ENCODE measurements around the gene STK11. TPM values are rescaled to one million over a fixed set of nuclear protein-coding genes. Genes with fewer than 3 reads are reported as not detected.

Gene STK11
- total and polyA plus RNA-seq, 2 experiments from 2014 or later: 19.4 to 96.5 TPM

- TF ChIP-seq ZNF462 (CRISPR knock-in tag; IDR thresholded peaks at IDR 0.05): no peak
These were observed 4.6 kb downstream of the STK11 start (continued) for GRCh38 chr19:1210227-1210538.

GRCh38 chr19:1211494-1212234, 6.1 kb downstream of the STK11 start:
- Histone ChIP-seq H3K4me1 (ENCODE audit: insufficient read depth) (peaks cover 18% of the 10 kb centered on the region; the same call in 1 of the 2 replicates), H4K20me1 (replicated peaks; ENCODE audit: insufficient read depth) (peaks cover 57% of the 10 kb centered on the region), H2AFZ (no peak overlapping the region), H3K36me3 (ENCODE audit: insufficient read depth) (no peaks in the 10 kb centered on the region; the same call in 1 of the 2 replicates), H3K4me2 (peak overlapping the region; percentile 20; the same call in 1 of the 2 replicates), H3K27me3 (ENCODE audit: insufficient read depth) (no peaks in the 10 kb centered on the region), H3K9me2 (ENCODE audit: insufficient read depth) (no peaks in the 10 kb centered on the region), H3K27ac (ENCODE audit: low read depth) (peak overlapping the region; percentile 81), H3F3A (replicated peaks; ENCODE audit: low read depth) (peaks cover 17% of the 10 kb centered on the region), H3K79me2 (replicated peaks; ENCODE audit: insufficient read depth) (peaks cover 100% of the 10 kb centered on the region), H3K4me3 (no peak overlapping the region)
- peaks cover 11% of the 10 kb centered on the region for H3K27me3 Mint-ChIP-seq (ENCODE audit: insufficient read depth, low read depth, poor library complexity)
- peak overlapping the region; percentile 32 for H3K27ac Mint-ChIP-seq
- H3K4me3 Mint-ChIP-seq: no peak overlapping the region; the same call in 2 of the 3 replicates
- peaks cover 27% of the 10 kb centered on the region for H3K36me3 Mint-ChIP-seq (ENCODE audit: low read depth)
- H3K9me3 Mint-ChIP-seq: no peaks in the 10 kb centered on the region
- peaks cover 35% of the 10 kb centered on the region for H3K4me1 Mint-ChIP-seq
- peak; percentile 82 for DNase-seq (ENCODE audit: low spot score)
- peak; percentile 56 for ATAC-seq
- no peak for TF ChIP-seq CTCF (conservative IDR thresholded peaks at IDR 0.05; ENCODE audit: low read depth in 2 of 2)
- TF ChIP-seq STAT1 (IDR thresholded peaks at IDR 0.05; ENCODE audit: unreplicated experiment): no peak
- TF ChIP-seq EZH2phosphoT487 (IDR thresholded peaks at IDR 0.05; ENCODE audit: unreplicated experiment): no peak
- no peak for TF ChIP-seq NANOG (IDR thresholded peaks at IDR 0.05; ENCODE audit: borderline replicate concordance)
- no peak for TF ChIP-seq ZNF331 (CRISPR knock-in tag; IDR thresholded peaks at IDR 0.05; ENCODE audit: low read depth)
- TF ChIP-seq REST (IDR thresholded peaks at IDR 0.05; ENCODE audit: unreplicated experiment): no peak
- no peak for TF ChIP-seq ZNF114 (CRISPR knock-in tag; IDR thresholded peaks at IDR 0.05)
- TF ChIP-seq EZH2 (IDR thresholded peaks at IDR 0.05; ENCODE audit: low read depth, unreplicated experiment): no peak
- no peak for TF ChIP-seq CREB1 (CRISPR knock-in tag; IDR thresholded peaks at IDR 0.05; ENCODE audit: low read depth)

Data from GM23338 (cell line).